WERI-Rb-1 (cell line): ENCODE measurements around the gene CFAP100.

Source experiments
- DNase-seq: peaks from one replicate; pipeline ENCODE4 v3.0.0-alpha.2; 2020
- H3K27ac ChIP-seq: fragments of 250-450 bp; sonication (Bioruptor Pico); 2 replicates; pipeline ENCODE4 v1.5.1; 2020; ENCODE audit warnings: mild to moderate bottlenecking, moderate library complexity
- H3K27me3 ChIP-seq: fragments of 250-450 bp; sonication (Bioruptor Pico); 2 replicates; pipeline ENCODE4 v1.5.1; 2021; ENCODE audit warnings: mild to moderate bottlenecking, low read depth, moderate library complexity; ENCODE audit not compliant: insufficient read depth, severe bottlenecking
- H3K36me3 ChIP-seq: fragments of 250-450 bp; sonication (Bioruptor Pico); 2 replicates; pipeline ENCODE4 v1.5.1; 2020; ENCODE audit warnings: mild to moderate bottlenecking, moderate library complexity
- H3K4me3 ChIP-seq: 2 replicates; pipeline ENCODE4 v1.5.1; 2011; ENCODE audit warnings: low read depth, mild to moderate bottlenecking, control low read depth, low read length
- H3K9me3 ChIP-seq: fragments of 250-450 bp; sonication (Bioruptor Pico); 2 replicates; pipeline ENCODE4 v1.5.1; 2021; ENCODE audit warnings: mild to moderate bottlenecking, moderate library complexity; ENCODE audit not compliant: severe bottlenecking
- CTCF ChIP-seq: IDR thresholded peaks from 2 replicates; pipeline ENCODE4 v1.5.1; 2011; ENCODE audit warnings: low read depth, mild to moderate bottlenecking, control low read depth, inconsistent platforms, low read length

Gene CFAP100

DNA sequence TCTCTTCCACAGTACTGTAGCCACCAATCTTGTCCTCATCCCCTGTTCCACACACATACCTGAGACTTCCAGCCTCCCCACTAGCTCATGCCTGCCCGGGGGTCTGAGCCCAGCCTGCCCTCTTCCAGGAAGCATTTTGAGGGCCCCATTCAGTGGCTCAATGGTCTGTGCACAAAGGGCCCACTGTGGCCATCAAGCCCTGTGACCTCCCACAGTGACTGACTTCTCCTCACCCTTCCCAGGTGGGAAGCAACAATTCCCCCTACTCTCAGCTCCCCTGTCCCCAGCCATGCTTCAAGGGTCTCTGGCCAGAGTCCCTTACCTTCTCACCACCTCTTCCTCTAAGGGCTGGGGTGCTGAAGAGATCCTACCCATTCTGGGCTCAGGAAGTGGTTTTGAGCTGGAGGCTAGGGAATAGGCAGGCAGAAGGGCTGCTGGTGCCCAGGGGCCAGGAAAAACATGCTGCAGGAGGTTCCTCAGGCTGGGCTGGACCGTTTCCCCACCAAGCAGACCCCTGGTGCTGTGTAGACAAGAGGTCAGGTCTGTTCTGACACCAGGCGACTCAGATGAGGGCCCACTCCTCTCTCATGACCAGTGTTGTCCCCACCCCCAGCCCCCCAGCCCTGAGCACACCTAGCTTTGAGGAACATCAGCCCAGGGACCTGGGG, 34.5 kb upstream of the CFAP100 start:
- H3K36me3 ChIP-seq, result no peaks in the 10 kb centered on the region
- no peak overlapping the region for H3K4me3 ChIP-seq
- TF ChIP-seq CTCF, result no peak
- H3K27ac ChIP-seq, result no peak overlapping the region
- H3K9me3 ChIP-seq, result no peaks in the 10 kb centered on the region
- H3K27me3 ChIP-seq, result no peaks in the 10 kb centered on the region
- no peak for DNase-seq

DNA sequence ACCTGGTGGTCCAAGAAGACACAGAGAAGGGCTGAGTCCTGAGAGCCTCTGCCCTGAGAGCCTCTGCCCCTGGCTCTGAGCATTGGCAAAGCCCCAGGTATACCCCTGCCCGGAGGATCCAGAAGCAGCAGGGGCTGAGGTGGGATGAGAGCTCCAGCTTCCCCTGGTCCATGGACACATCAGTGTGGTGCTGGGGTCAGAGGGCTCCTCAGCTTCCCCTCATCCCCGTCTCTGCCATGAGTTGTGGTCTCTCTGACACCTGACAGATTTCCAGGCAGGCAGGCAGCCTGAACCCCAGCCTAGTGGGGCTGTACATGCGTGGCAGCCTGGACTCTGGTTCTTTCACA, 34.0 kb upstream of the CFAP100 start:
- no peak for TF ChIP-seq CTCF
- H3K27ac ChIP-seq, result no peak overlapping the region
- H3K4me3 ChIP-seq, result no peak overlapping the region
- no peak for DNase-seq
- H3K27me3 ChIP-seq, result no peaks in the 10 kb centered on the region
- no peaks in the 10 kb centered on the region for H3K36me3 ChIP-seq
- H3K9me3 ChIP-seq, result no peaks in the 10 kb centered on the region

DNA sequence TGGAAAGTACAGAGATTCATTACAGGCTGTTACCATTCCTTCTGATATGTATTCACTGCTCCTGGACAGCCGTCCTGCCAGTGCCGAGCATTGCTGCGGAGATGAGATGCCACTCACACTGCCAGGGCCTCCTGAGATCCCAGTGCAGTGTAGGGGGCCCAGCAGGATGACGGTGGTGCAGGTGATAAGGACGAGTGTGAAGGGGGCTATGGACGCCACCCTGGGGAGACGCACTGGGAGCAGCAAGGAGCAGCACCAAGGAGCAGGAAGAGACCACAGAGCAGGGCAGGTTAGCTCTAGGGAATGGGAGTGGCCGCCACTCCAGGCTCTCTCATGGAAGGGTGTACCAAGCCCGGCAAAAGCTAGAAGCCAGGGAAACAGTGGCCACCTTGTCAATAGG, 33.5 kb upstream of the CFAP100 start:
- Histone ChIP-seq H3K4me3 (no peak overlapping the region), H3K9me3 (no peaks in the 10 kb centered on the region), H3K27ac (no peak overlapping the region), H3K36me3 (no peaks in the 10 kb centered on the region), H3K27me3 (no peaks in the 10 kb centered on the region)
- no peak for DNase-seq
- TF ChIP-seq CTCF, result no peak

- H3K36me3 ChIP-seq, result no peaks in the 10 kb centered on the region
These were observed 30.5 kb upstream of the CFAP100 start for GRCh38 chr3:126364130-126364695.

GRCh38 chr3:126364731-126365301, 29.9 kb upstream of the CFAP100 start:
- H3K36me3 ChIP-seq, result no peaks in the 10 kb centered on the region
- H3K27ac ChIP-seq, result no peak overlapping the region
- H3K27me3 ChIP-seq, result no peaks in the 10 kb centered on the region
- no peak overlapping the region for H3K4me3 ChIP-seq
- no peaks in the 10 kb centered on the region for H3K9me3 ChIP-seq
- no peak for TF ChIP-seq CTCF
- no peak for DNase-seq

More at GRCh38 chr3:126364130-126364695, 30.5 kb upstream of the CFAP100 start:
- Histone ChIP-seq H3K4me3 (no peak overlapping the region), H3K9me3 (no peaks in the 10 kb centered on the region), H3K27ac (no peak overlapping the region), H3K27me3 (no peaks in the 10 kb centered on the region)
- no peak for DNase-seq
- no peak for TF ChIP-seq CTCF
